Endothelial cell of umbilical vein (primary cell): ENCODE data around the gene POLRMT. TPM values are rescaled to one million over a fixed set of nuclear protein-coding genes. Genes with fewer than 3 reads are reported as not detected.
A peak's percentile ranks its signal among the peaks of the same experiment; 100 is the strongest.

Experiments used
- BruUV-seq: library from RNA; stranded (reverse); fragments of 400-500 nt; replicated peaks from 2 replicates; lab custom pipeline; 2021; lab: Mats Ljungman, UMichigan
- CTCF ChIA-PET: fragments of 300-600, 350-600 bp; sonication (Branson Sonifier 250); formaldehyde crosslinking; loops from one replicate; lab custom pipeline; 2021; ENCODE audit warnings: antibody characterized with exemption, inconsistent platforms; lab: Charles Lee
- POLR2A ChIA-PET: fragments of 300-600, 350-600 bp; sonication (Branson Sonifier 250); formaldehyde crosslinking; loops from one replicate; lab custom pipeline; 2021; ENCODE audit warnings: antibody characterized with exemption, inconsistent platforms; lab: Charles Lee
- DNase-seq: peaks from one replicate; pipeline ENCODE4 v3.0.0-alpha.2; 2011; ENCODE audit warnings: low read depth, low spot score
- FAIRE-seq: peaks from 2 replicates; lab custom pipeline; 2011; peaks lifted over from hg19 to GRCh38; lab: Jason Lieb, UNC
- H2AFZ ChIP-seq: 2 replicates; pipeline ENCODE4 v1.6.0; 2012; ENCODE audit warnings: low read depth, low read length, control low read depth, inconsistent platforms
- H3K27ac ChIP-seq: 2 replicates; pipeline ENCODE4 v1.5.1; 2011; ENCODE audit warnings: low read depth, mild to moderate bottlenecking, control low read depth, low read length, moderate library complexity; ENCODE audit not compliant: insufficient read depth
- H3K27me3 ChIP-seq, 2 experiments: 2 replicates each; pipeline versions ENCODE4 v1.6.0 to v1.6.1; 2011; ENCODE audit warnings: low read length in 2 of 2, mixed read lengths in 1 of 2; ENCODE audit not compliant: control insufficient read depth in 2 of 2, insufficient read depth in 2 of 2
- H3K36me3 ChIP-seq, 2 experiments: 2 replicates in 1 of 2; 3 replicates in 1 of 2; pipeline ENCODE4 v1.5.1; 2011; ENCODE audit warnings: low read length in 2 of 2, mild to moderate bottlenecking in 1 of 2, moderate library complexity in 1 of 2; ENCODE audit not compliant: control insufficient read depth in 2 of 2, insufficient read depth in 2 of 2; ENCODE audit errors: extremely low read depth in 1 of 2
- H3K4me1 ChIP-seq: 3 replicates; pipeline ENCODE4 v1.5.1; 2011; ENCODE audit warnings: mild to moderate bottlenecking, low read length; ENCODE audit not compliant: control insufficient read depth, insufficient read depth; ENCODE audit errors: extremely low read depth
- H3K4me2 ChIP-seq: 2 replicates; pipeline ENCODE4 v1.6.1; 2011; ENCODE audit warnings: low read length, control low read depth, mixed read lengths; ENCODE audit not compliant: insufficient read depth
- H3K4me3 ChIP-seq, 3 experiments: fragments of 200-600 bp in 1 of 3; sonication (generic), shearing (Covaris generic) in 1 of 3; replicated peaks in 1 of 3; 2 replicates each; pipeline ENCODE4 v1.5.1; 2011 to 2016; ENCODE audit warnings: control low read depth in 3 of 3, low read length in 3 of 3, mild to moderate bottlenecking in 2 of 3, inconsistent platforms in 1 of 3, low read depth in 1 of 3, moderate library complexity in 1 of 3; ENCODE audit not compliant: insufficient read depth in 1 of 3
- H3K79me2 ChIP-seq: 2 replicates; pipeline ENCODE4 v1.6.0; 2012; ENCODE audit warnings: low read length, inconsistent platforms; ENCODE audit not compliant: control insufficient read depth, insufficient read depth
- H3K9ac ChIP-seq: replicated peaks from 2 replicates; pipeline ENCODE3; 2011; ENCODE audit warnings: low read length, control low read depth; ENCODE audit not compliant: insufficient read depth; ENCODE audit errors: extremely low read depth
- H3K9me1 ChIP-seq: replicated peaks from 3 replicates; pipeline ENCODE4 v1.6.0; 2011; ENCODE audit warnings: mild to moderate bottlenecking, low read length; ENCODE audit not compliant: control insufficient read depth, insufficient read depth; ENCODE audit errors: extremely low read depth
- H3K9me3 ChIP-seq: replicated peaks from 2 replicates; pipeline ENCODE4 v1.5.1; 2012; ENCODE audit warnings: low read length, inconsistent platforms; ENCODE audit not compliant: control insufficient read depth, insufficient read depth
- H4K20me1 ChIP-seq: replicated peaks from 2 replicates; pipeline ENCODE3; 2011; ENCODE audit warnings: mild to moderate bottlenecking, low read length; ENCODE audit not compliant: control insufficient read depth, insufficient read depth; ENCODE audit errors: extremely low read depth
- FOS ChIP-seq: IDR thresholded peaks from 2 replicates; pipeline ENCODE4 v1.6.1; 2011; ENCODE audit warnings: mild to moderate bottlenecking, low read length, moderate library complexity, borderline replicate concordance; ENCODE audit not compliant: insufficient read depth
- GATA2 ChIP-seq: IDR thresholded peaks from 2 replicates; pipeline ENCODE4 v1.7.0; 2011; ENCODE audit warnings: low read depth, mild to moderate bottlenecking, moderate library complexity, mixed read lengths, low read length; ENCODE audit not compliant: insufficient read length, insufficient read depth
- JUN ChIP-seq: IDR thresholded peaks from 2 replicates; pipeline ENCODE4 v1.6.1; 2011; ENCODE audit warnings: borderline replicate concordance, low read depth; ENCODE audit not compliant: insufficient read length, insufficient read depth
- MYC ChIP-seq: IDR thresholded peaks from one replicate; pipeline ENCODE4 v1.6.1; 2011; ENCODE audit warnings: mild to moderate bottlenecking, low read depth, low read length
- POLR2A ChIP-seq: IDR thresholded peaks from 2 replicates; pipeline ENCODE4 v1.6.1; 2012; ENCODE audit warnings: low read depth, mild to moderate bottlenecking, control low read depth, low read length
- POLR2AphosphoS5 ChIP-seq: IDR thresholded peaks from 2 replicates; pipeline ENCODE4 v1.6.1; 2012; ENCODE audit warnings: low read depth, mild to moderate bottlenecking, control low read depth, low read length, moderate library complexity; ENCODE audit not compliant: insufficient read depth
- dilution Hi-C: fragments of 300-500 bp; cut with MboI; formaldehyde crosslinking; loops from one replicate; pipeline ENCODE4 v1.15.0; 2019; ENCODE audit warnings: low sequenced_read_pairs; ENCODE audit not compliant: extremely low pct_ligation_motif_present
- intact Hi-C: fragments of 100-400 bp; cut with micrococcal nuclease; formaldehyde crosslinking; loops from one replicate; pipeline ENCODE4 v1.10.0; 2022
- polyA plus RNA-seq, 4 experiments: library from polyadenylated mRNA; depleted of rRNA in 3 of 4; stranded (reverse) in 3 of 4; unstranded in 1 of 4; fragments of >200 nt; gene quantifications; 2 replicates each; pipeline versions ENCODE4 v1.2.1 to v1.2.3, GENCODE V29; 2011 to 2012; ENCODE audit warnings: missing spikeins in 1 of 4
- total RNA-seq: library from RNA; stranded (reverse); gene quantifications from 2 replicates; pipeline ENCODE4 v1.2.3, GENCODE V29; 2021
- TF ChIP-seq, protein P1 (sequence below): IDR thresholded peaks from 2 replicates; pipeline ENCODE4 v1.6.1; 2011; ENCODE audit not compliant: insufficient read depth, insufficient read length

The POLRMT gene
- total and polyA plus RNA-seq, 2 donors (not counting 3 experiments of a cell fraction or from before 2014, with no cell fraction given), result 38.9 to 50.6 TPM

DNA sequence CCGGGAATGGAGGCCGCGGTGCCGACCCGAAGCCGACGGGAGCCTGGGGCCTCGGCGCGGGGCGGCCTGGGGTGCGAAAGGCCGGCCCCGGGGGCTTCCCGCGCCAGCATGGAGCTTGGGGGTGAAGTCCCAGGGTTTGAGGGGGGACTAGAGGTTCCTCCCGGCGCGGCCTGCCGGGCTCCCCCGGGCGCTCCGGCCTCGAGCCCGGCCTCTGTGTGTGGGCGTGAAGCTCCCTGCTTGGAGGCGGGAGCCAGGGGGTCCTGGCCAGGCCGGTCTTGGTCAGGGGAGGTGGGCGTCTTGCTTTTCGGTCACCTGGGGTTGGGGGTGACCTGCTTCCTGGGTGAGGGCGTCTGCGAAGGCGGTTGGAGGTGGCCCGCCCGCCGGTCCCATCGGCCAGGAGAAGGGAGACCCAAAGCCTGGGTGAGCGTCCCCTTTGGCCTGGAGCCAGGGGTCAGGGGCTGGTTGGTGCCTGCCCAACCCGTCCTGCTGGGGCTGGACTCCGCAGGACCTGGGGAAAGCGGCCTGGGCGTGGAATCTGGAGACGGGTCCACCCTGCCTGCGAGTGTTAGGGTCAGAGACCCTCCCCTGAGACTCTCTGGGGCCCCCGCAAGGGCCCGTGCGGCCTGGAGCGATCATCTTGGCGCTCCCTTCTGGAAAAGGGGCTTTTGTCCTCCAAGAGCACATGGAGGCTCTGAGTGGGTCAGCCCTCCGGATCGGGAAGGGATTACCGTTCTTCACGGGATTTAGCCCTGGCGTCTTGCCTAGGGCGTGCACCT is 60.4 kb downstream of the POLRMT start:
- peak overlapping the region; percentile 72 for H3K27ac ChIP-seq
- intact Hi-C loops, result loop anchor here (1.0 to 2.0 kb wide), 3 partner anchors 16 to 62 kb away; partner anchors contain the start of gene HCN2
- H3K4me3 ChIP-seq, result peak overlapping the region; percentile 57 to 92 (median 88)
- peaks cover 2% of the 10 kb centered on the region for H4K20me1 ChIP-seq
- no peaks in the 10 kb centered on the region for H3K27me3 ChIP-seq
- H3K9ac ChIP-seq, result peak overlapping the region; percentile 81
- H2AFZ ChIP-seq, result peak overlapping the region; percentile 31
- peak; percentile 26 for TF ChIP-seq POLR2AphosphoS5
- no peak for TF ChIP-seq JUN
- no peak for TF ChIP-seq MYC
- H3K36me3 ChIP-seq, result peaks cover 4% of the 10 kb centered on the region in 2 experiments
- DNase-seq, result peak; percentile 55
- ChIA-PET CTCF (interaction anchor here (1.9 kb wide), 1 partner anchor 12 kb away, joined by 7 read pairs; no protein-coding TSS in a partner anchor), POLR2A (no interaction called here)
- H3K79me2 ChIP-seq, result peaks cover 52% of the 10 kb centered on the region
- dilution Hi-C loops, result no loop called here
- peak overlapping the region; percentile 61 for H3K4me2 ChIP-seq
- no peaks in the 10 kb centered on the region for H3K9me3 ChIP-seq
- H3K4me1 ChIP-seq, result peaks cover 28% of the 10 kb centered on the region
- FAIRE-seq, result no peak
- BruUV-seq, result TSS peak; percentile 16
- no peaks in the 10 kb centered on the region for H3K9me1 ChIP-seq

DNA sequence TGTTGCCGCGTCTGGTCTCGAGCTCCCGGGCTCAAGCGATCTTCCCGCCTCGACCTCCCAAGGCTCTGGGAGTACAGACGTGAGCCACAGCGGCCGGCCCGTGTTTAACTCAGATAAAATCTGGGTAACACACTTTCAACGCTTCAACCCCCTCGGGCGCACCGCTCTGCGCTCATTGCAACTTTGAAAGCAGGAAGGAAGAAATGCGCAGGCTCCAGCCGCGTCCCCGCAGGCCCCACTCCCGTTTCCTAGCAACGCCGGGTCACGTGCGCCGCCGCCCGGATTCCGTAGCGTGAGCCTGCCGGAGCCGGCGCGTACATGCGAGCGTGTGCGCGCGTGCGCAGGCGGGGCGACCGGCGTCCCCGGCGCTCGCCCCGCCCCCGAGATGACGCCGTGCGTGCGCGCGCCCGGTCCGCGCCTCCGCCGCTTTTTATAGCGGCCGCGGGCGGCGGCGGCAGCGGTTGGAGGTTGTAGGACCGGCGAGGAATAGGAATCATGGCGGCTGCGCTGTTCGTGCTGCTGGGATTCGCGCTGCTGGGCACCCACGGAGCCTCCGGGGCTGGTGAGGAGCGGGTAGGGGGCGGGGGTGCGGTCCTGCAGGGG is 61.1 kb downstream of the POLRMT start, which contains the start of gene BSG:
BSG (plus strand) TSS at position 457 of the 603 bp plus-strand sequence; CDS start at position 496, 39 bp downstream.
- no peaks in the 10 kb centered on the region for H3K27me3 ChIP-seq
- dilution Hi-C loops (no loop called here), intact Hi-C loops (loop anchor here (1.0 to 2.0 kb wide), 3 partner anchors 17 to 61 kb away; partner anchors contain the start of gene HCN2)
- H4K20me1 ChIP-seq, result peaks cover 2% of the 10 kb centered on the region
- BruUV-seq, result no TSS peak
- H2AFZ ChIP-seq, result peak within 1 kb of the TSS; percentile 77
- H3K4me3 ChIP-seq, result peak within 1 kb of the TSS; percentile 68 to 92 (median 88)
- peak within 1 kb of the TSS; percentile 72 for H3K27ac ChIP-seq
- peak; percentile 97 for DNase-seq
- CTCF ChIA-PET, result interaction anchor here (0.8 to 1.9 kb wide), 2 partner anchors 12 to 62 kb away, joined by 5 to 7 read pairs; no protein-coding TSS in a partner anchor
- H3K36me3 ChIP-seq, result no peaks in the 10 kb centered on the region
- TF ChIP-seq JUN (no peak), GATA2 (peak; percentile 51), POLR2AphosphoS5 (peak; percentile 99), POLR2A (peak; percentile 99), FOS (no peak)
- TF ChIP-seq, protein P1, sequence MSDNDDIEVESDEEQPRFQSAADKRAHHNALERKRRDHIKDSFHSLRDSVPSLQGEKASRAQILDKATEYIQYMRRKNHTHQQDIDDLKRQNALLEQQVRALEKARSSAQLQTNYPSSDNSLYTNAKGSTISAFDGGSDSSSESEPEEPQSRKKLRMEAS, result peak; percentile 98
- POLR2A ChIA-PET, result interaction anchor here (0.7 to 0.8 kb wide), 2 partner anchors 13 to 65 kb away, joined by 3 read pairs; no protein-coding TSS in a partner anchor
- peak within 1 kb of the TSS; percentile 87 for H3K4me2 ChIP-seq
- H3K79me2 ChIP-seq, result peaks cover 45% of the 10 kb centered on the region
- FAIRE-seq, result peak; percentile 96
- H3K9me1 ChIP-seq, result no peaks in the 10 kb centered on the region
- H3K4me1 ChIP-seq, result peaks cover 28% of the 10 kb centered on the region
- peak within 1 kb of the TSS; percentile 81 for H3K9ac ChIP-seq
- no peaks in the 10 kb centered on the region for H3K9me3 ChIP-seq
